ENCODE measurements around the gene FN3K. TPM values are rescaled to one million over a fixed set of nuclear protein-coding genes. Genes with fewer than 3 reads are reported as not detected.

FN3K gene
- total and polyA plus RNA-seq, 2 experiments from 2014 or later = 0.11 to 1.0 TPM

GRCh38 chr17:82689077-82689476 is 46.3 kb upstream of the FN3K start:
- no peak overlapping the region for H3K9ac ChIP-seq
- no peaks in the 10 kb centered on the region for H3F3A ChIP-seq (ENCODE audit: insufficient read depth)
- no peaks in the 10 kb centered on the region for H3K4me1 ChIP-seq (ENCODE audit: insufficient read depth)
- H3K27ac ChIP-seq = no peak overlapping the region
- TF ChIP-seq EZH2 (IDR thresholded peaks at IDR 0.05; ENCODE audit: insufficient read depth, poor library complexity, severe bottlenecking) = no peak
- no peak for TF ChIP-seq EZH2phosphoT487 (IDR thresholded peaks at IDR 0.05; ENCODE audit: insufficient read depth, low read depth)
- no peaks in the 10 kb centered on the region for H3K9me2 ChIP-seq (ENCODE audit: insufficient read depth)
- H3K36me3 ChIP-seq (ENCODE audit: low read depth) = no peaks in the 10 kb centered on the region
- in situ Hi-C loops (cut with MboI) = no loop called here
- no peak overlapping the region for H3K4me2 ChIP-seq (ENCODE audit: unreplicated experiment)
- H3K4me3 ChIP-seq = no peak overlapping the region
- peaks cover 5% of the 10 kb centered on the region; the same call in 1 of the 2 replicates for H3K79me2 ChIP-seq (ENCODE audit: insufficient read depth)
- H4K20me1 ChIP-seq (ENCODE audit: insufficient read depth) = no peaks in the 10 kb centered on the region
- 90 to 92% methylated on average over 8 of the region's 8 CpGs for WGBS, 2 experiments (ENCODE audit: low coverage in 1 of 2, low lambda C conversion rate in 2 of 2, missing lambda C conversion rate in 2 of 2)
- no peaks in the 10 kb centered on the region for H3K9me3 ChIP-seq (ENCODE audit: low read depth)
- H2AFZ ChIP-seq = no peak overlapping the region
- H3K27me3 ChIP-seq (replicated peaks; ENCODE audit: insufficient read depth) = no peaks in the 10 kb centered on the region
- no peak for DNase-seq

- Histone ChIP-seq H3K9me3 (ENCODE audit: low read depth) (no peaks in the 10 kb centered on the region), H3K9me2 (ENCODE audit: insufficient read depth) (no peaks in the 10 kb centered on the region), H3K36me3 (ENCODE audit: low read depth) (no peaks in the 10 kb centered on the region), H2AFZ (no peak overlapping the region), H3K27ac (no peak overlapping the region), H3K27me3 (replicated peaks; ENCODE audit: insufficient read depth) (no peaks in the 10 kb centered on the region), H3K4me1 (ENCODE audit: insufficient read depth) (no peaks in the 10 kb centered on the region), H3K9ac (no peak overlapping the region), H3K79me2 (ENCODE audit: insufficient read depth) (peaks cover 20% of the 10 kb centered on the region; the same call in 1 of the 2 replicates), H3F3A (ENCODE audit: insufficient read depth) (no peaks in the 10 kb centered on the region), H4K20me1 (ENCODE audit: insufficient read depth) (no peaks in the 10 kb centered on the region), H3K4me2 (ENCODE audit: unreplicated experiment) (no peak overlapping the region), H3K4me3 (no peak overlapping the region)
- WGBS, 2 experiments (ENCODE audit: low coverage in 1 of 2, low lambda C conversion rate in 2 of 2, missing lambda C conversion rate in 2 of 2) = 83% methylated on average over 18 of the region's 18 CpGs
- in situ Hi-C loops (cut with MboI) = no loop called here
- no peak for TF ChIP-seq EZH2phosphoT487 (IDR thresholded peaks at IDR 0.05; ENCODE audit: insufficient read depth, low read depth)
- TF ChIP-seq EZH2 (IDR thresholded peaks at IDR 0.05; ENCODE audit: insufficient read depth, poor library complexity, severe bottlenecking) = no peak
- no peak for DNase-seq
These were observed 44.5 kb upstream of the FN3K start for GRCh38 chr17:82690786-82691489.

- Histone ChIP-seq H3K4me1 (ENCODE audit: insufficient read depth) (no peaks in the 10 kb centered on the region), H3K4me3 (no peak overlapping the region), H2AFZ (no peak overlapping the region), H3K9me2 (ENCODE audit: insufficient read depth) (no peaks in the 10 kb centered on the region), H3K36me3 (ENCODE audit: low read depth) (no peaks in the 10 kb centered on the region), H3K27ac (no peak overlapping the region), H4K20me1 (ENCODE audit: insufficient read depth) (no peaks in the 10 kb centered on the region), H3K4me2 (ENCODE audit: unreplicated experiment) (no peak overlapping the region), H3F3A (ENCODE audit: insufficient read depth) (no peaks in the 10 kb centered on the region), H3K27me3 (replicated peaks; ENCODE audit: insufficient read depth) (no peaks in the 10 kb centered on the region), H3K9me3 (ENCODE audit: low read depth) (no peaks in the 10 kb centered on the region), H3K79me2 (ENCODE audit: insufficient read depth) (peaks cover 20% of the 10 kb centered on the region; the same call in 1 of the 2 replicates), H3K9ac (no peak overlapping the region)
- TF ChIP-seq EZH2phosphoT487 (IDR thresholded peaks at IDR 0.05; ENCODE audit: insufficient read depth, low read depth) = no peak
- TF ChIP-seq EZH2 (IDR thresholded peaks at IDR 0.05; ENCODE audit: insufficient read depth, poor library complexity, severe bottlenecking) = no peak
- no peak for DNase-seq
- in situ Hi-C loops (cut with MboI) = no loop called here
- WGBS, 2 experiments (ENCODE audit: low coverage in 1 of 2, low lambda C conversion rate in 2 of 2, missing lambda C conversion rate in 2 of 2) = 87 to 91% methylated on average over 11 to 13 of the region's 17 CpGs
These were observed 43.7 kb upstream of the FN3K start for GRCh38 chr17:82691714-82692113.

GRCh38 chr17:82692268-82692667 is 43.1 kb upstream of the FN3K start:
- H3K9me3 ChIP-seq (ENCODE audit: low read depth) = no peaks in the 10 kb centered on the region
- TF ChIP-seq EZH2phosphoT487 (IDR thresholded peaks at IDR 0.05; ENCODE audit: insufficient read depth, low read depth) (no peak), EZH2 (IDR thresholded peaks at IDR 0.05; ENCODE audit: insufficient read depth, poor library complexity, severe bottlenecking) (no peak)
- H3K27ac ChIP-seq = no peak overlapping the region
- no peaks in the 10 kb centered on the region for H4K20me1 ChIP-seq (ENCODE audit: insufficient read depth)
- no peak overlapping the region for H3K9ac ChIP-seq
- no peaks in the 10 kb centered on the region for H3K9me2 ChIP-seq (ENCODE audit: insufficient read depth)
- H3K27me3 ChIP-seq (replicated peaks; ENCODE audit: insufficient read depth) = no peaks in the 10 kb centered on the region
- no peak for DNase-seq
- H3K79me2 ChIP-seq (ENCODE audit: insufficient read depth) = peaks cover 20% of the 10 kb centered on the region; the same call in 1 of the 2 replicates
- in situ Hi-C loops (cut with MboI) = no loop called here
- no peak overlapping the region for H3K4me2 ChIP-seq (ENCODE audit: unreplicated experiment)
- no peaks in the 10 kb centered on the region for H3K4me1 ChIP-seq (ENCODE audit: insufficient read depth)
- H3F3A ChIP-seq (ENCODE audit: insufficient read depth) = no peaks in the 10 kb centered on the region
- H2AFZ ChIP-seq = no peak overlapping the region
- WGBS, 2 experiments (ENCODE audit: low coverage in 1 of 2, low lambda C conversion rate in 2 of 2, missing lambda C conversion rate in 2 of 2) = 85 to 90% methylated on average over 14 to 16 of the region's 16 CpGs
- no peaks in the 10 kb centered on the region for H3K36me3 ChIP-seq (ENCODE audit: low read depth)
- no peak overlapping the region for H3K4me3 ChIP-seq

Data from GM23248 (cell line).